ENCODE measurements around the gene FSTL4.

GRCh38 chr5:133460172-133460758, 152.1 kb downstream of the FSTL4 start:
- TF ChIP-seq CTCF (conservative IDR thresholded peaks at IDR 0.05) (peak; percentile 66), EZH2 (IDR thresholded peaks at IDR 0.05; ENCODE audit: low read depth) (no peak)
